HepG2 (cell line): ENCODE data around the gene NUTF2. TPM values are rescaled to one million over a fixed set of nuclear protein-coding genes. Genes with fewer than 3 reads are reported as not detected.

ENCODE experiments used
- ARNT ChIP-seq: fragments of 450-650 bp; IDR thresholded peaks from 2 replicates; pipeline ENCODE4 v1.6.1; 2017
- DPF2 ChIP-seq: sonication (generic); formaldehyde crosslinking; IDR thresholded peaks from 2 replicates; pipeline ENCODE4 v1.4.0; 2020; ENCODE audit warnings: mild to moderate bottlenecking, low read depth, missing genetic modification reagents, borderline replicate concordance
- ESRRA ChIP-seq: sonication (generic); formaldehyde crosslinking; IDR thresholded peaks from 2 replicates; pipeline ENCODE4 v1.5.1; 2020; ENCODE audit warnings: mild to moderate bottlenecking, low read depth, missing genetic modification reagents
- GATAD2A ChIP-seq: IDR thresholded peaks from 2 replicates; pipeline ENCODE4 v1.6.1; 2016
- HMG20A ChIP-seq: IDR thresholded peaks from 2 replicates; pipeline ENCODE4 v1.6.1; 2016; ENCODE audit warnings: borderline replicate concordance
- MED1 ChIP-seq: sonication (generic); formaldehyde crosslinking; IDR thresholded peaks from 2 replicates; pipeline ENCODE4 v1.4.0; 2020; ENCODE audit warnings: missing genetic modification reagents
- RAD51 ChIP-seq: fragments of 450-650 bp; IDR thresholded peaks from 2 replicates; pipeline ENCODE4 v1.6.1; 2016; ENCODE audit warnings: borderline replicate concordance
- SNRNP70 ChIP-seq: fragments of 200-400 bp; formaldehyde crosslinking; IDR thresholded peaks from 2 replicates; pipeline ENCODE4 v1.6.1; 2017; ENCODE audit warnings: mild to moderate bottlenecking, low read depth, low read length, moderate library complexity
- SPEN ChIP-seq: sonication (generic); formaldehyde crosslinking; IDR thresholded peaks from 2 replicates; pipeline ENCODE4 v1.5.1; 2020; ENCODE audit warnings: low read depth, mild to moderate bottlenecking, missing genetic modification reagents
- SYNCRIP ChIP-seq: fragments of 200-400 bp; formaldehyde crosslinking; IDR thresholded peaks from 2 replicates; pipeline ENCODE4 v1.6.1; 2018; ENCODE audit warnings: mild to moderate bottlenecking, low read depth, low read length; ENCODE audit not compliant: insufficient read depth
- TMF1 ChIP-seq: sonication (generic); formaldehyde crosslinking; IDR thresholded peaks from 2 replicates; pipeline ENCODE4 v1.8.1; 2022; ENCODE audit warnings: low read depth, missing genetic modification reagents
- ZNF224 ChIP-seq: sonication (generic); formaldehyde crosslinking; IDR thresholded peaks from 2 replicates; pipeline ENCODE4 v1.5.0; 2020; ENCODE audit warnings: mild to moderate bottlenecking, missing genetic modification reagents
- ZNF292 ChIP-seq: sonication (generic); formaldehyde crosslinking; IDR thresholded peaks from 2 replicates; pipeline ENCODE4 v1.8.1; 2022; ENCODE audit warnings: mild to moderate bottlenecking, low read depth, missing genetic modification reagents, borderline replicate concordance
- ZNF737 ChIP-seq: sonication (generic); formaldehyde crosslinking; IDR thresholded peaks from 2 replicates; pipeline ENCODE4 v1.5.0; 2020; ENCODE audit warnings: missing genetic modification reagents, mild to moderate bottlenecking, borderline replicate concordance
- ZNF839 ChIP-seq: sonication (generic); formaldehyde crosslinking; IDR thresholded peaks from 2 replicates; pipeline ENCODE4 v1.4.0; 2020; ENCODE audit warnings: missing genetic modification reagents, mild to moderate bottlenecking, borderline replicate concordance
- ZSCAN12 ChIP-seq: sonication (generic); formaldehyde crosslinking; IDR thresholded peaks from 2 replicates; pipeline ENCODE4 v1.9.0; 2021; ENCODE audit warnings: mild to moderate bottlenecking, missing genetic modification reagents
- polyA plus RNA-seq, 8 experiments: library from polyadenylated mRNA; depleted of rRNA in 3 of 8; stranded (reverse) in 7 of 8; unstranded in 1 of 8; fragments of >200 nt; fragmentation: Illumina TruSeq in 4 of 8; extraction: Trizol in 4 of 8; gene quantifications; 2 replicates each; pipeline versions ENCODE4 v1.2.1 to v1.2.3, GENCODE V29; 2011 to 2016; ENCODE audit warnings: low read depth in 4 of 8, missing spikeins in 1 of 8, mixed read lengths in 1 of 8; ENCODE audit not compliant: insufficient read depth in 1 of 8
- total RNA-seq, 5 experiments: library from RNA; depleted of rRNA; stranded (reverse); fragments of >200 nt; fragmentation: Illumina TruSeq; extraction: Trizol; gene quantifications; 2 replicates each; pipeline ENCODE4 v1.2.3, GENCODE V29; 2016; ENCODE audit warnings: low read depth in 1 of 5
- TF ChIP-seq, protein P1 (sequence below): sonication (generic); formaldehyde crosslinking; IDR thresholded peaks from 2 replicates; pipeline ENCODE4 v1.9.0; 2021; ENCODE audit warnings: missing genetic modification reagents, borderline replicate concordance
- TF ChIP-seq, protein P2 (sequence below): sonication (generic); formaldehyde crosslinking; IDR thresholded peaks from 2 replicates; pipeline ENCODE4 v1.5.0; 2020; ENCODE audit warnings: mild to moderate bottlenecking, low read depth, missing genetic modification reagents, borderline replicate concordance
- TF ChIP-seq, protein P3 (sequence below): IDR thresholded peaks from 2 replicates; pipeline ENCODE4 v1.6.1; 2016; ENCODE audit warnings: low read depth, control low read depth
- TF ChIP-seq, protein P4 (sequence below): sonication (generic); formaldehyde crosslinking; IDR thresholded peaks from 2 replicates; pipeline ENCODE4 v1.9.0; 2022; ENCODE audit warnings: low read depth, missing genetic modification reagents
- TF ChIP-seq, protein P5 (sequence below): IDR thresholded peaks from 2 replicates; pipeline ENCODE4 v1.6.1; 2016; ENCODE audit warnings: control low read depth

Gene NUTF2
- total and polyA plus RNA-seq, 2 of the 13 experiments (the other 11 are each of a cell fraction or from before 2014, with no cell fraction given), result 168 to 214 TPM

DNA sequence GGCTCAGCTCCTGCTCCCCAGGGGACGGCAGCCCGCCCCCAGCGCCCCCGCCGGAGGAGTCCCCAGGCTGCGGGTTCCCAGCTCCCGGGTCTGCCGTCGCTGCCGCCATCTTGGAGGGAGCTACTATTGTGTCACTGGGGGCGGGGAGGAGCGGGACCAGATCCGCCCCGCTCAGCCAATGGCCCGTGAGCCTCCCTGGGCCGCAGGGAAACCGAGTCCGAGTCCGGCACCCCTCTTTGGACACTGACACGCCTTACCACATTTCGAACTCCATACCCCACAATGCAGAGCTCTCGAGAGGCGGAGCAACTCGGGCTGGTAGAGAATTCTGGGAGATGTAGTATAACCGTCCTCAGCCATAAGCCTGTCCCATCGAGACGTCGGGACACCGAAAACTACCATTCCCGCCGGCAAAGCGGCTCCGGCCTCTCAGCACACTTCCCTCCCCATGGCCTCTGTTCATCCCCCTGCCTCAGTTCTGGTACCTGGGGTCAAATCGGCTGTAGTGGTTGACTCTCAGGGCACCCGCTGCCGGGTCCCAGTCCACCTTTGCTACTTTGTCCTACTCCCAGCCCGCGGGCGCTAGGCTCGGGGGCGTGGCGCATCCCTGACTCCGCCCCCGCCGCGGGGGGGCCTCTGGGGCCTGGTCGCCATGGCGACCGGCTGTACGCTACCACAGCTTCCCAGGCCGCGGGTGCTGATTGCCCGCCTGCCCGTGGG, 40.1 kb upstream of the NUTF2 start, which contains the start of the genes RANBP10 and TSNAXIP1 (continued):
- TF ChIP-seq, protein P1, sequence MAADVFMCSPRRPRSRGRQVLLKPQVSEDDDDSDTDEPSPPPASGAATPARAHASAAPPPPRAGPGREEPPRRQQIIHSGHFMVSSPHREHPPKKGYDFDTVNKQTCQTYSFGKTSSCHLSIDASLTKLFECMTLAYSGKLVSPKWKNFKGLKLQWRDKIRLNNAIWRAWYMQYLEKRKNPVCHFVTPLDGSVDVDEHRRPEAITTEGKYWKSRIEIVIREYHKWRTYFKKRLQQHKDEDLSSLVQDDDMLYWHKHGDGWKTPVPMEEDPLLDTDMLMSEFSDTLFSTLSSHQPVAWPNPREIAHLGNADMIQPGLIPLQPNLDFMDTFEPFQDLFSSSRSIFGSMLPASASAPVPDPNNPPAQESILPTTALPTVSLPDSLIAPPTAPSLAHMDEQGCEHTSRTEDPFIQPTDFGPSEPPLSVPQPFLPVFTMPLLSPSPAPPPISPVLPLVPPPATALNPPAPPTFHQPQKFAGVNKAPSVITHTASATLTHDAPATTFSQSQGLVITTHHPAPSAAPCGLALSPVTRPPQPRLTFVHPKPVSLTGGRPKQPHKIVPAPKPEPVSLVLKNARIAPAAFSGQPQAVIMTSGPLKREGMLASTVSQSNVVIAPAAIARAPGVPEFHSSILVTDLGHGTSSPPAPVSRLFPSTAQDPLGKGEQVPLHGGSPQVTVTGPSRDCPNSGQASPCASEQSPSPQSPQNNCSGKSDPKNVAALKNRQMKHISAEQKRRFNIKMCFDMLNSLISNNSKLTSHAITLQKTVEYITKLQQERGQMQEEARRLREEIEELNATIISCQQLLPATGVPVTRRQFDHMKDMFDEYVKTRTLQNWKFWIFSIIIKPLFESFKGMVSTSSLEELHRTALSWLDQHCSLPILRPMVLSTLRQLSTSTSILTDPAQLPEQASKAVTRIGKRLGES, result no peak
- TF ChIP-seq ZNF839 (CRISPR knock-in tag) (peak; percentile 96; the same call in 1 of the 2 replicates), SPEN (CRISPR knock-in tag) (peak; percentile 72), ARNT (no peak), RAD51 (no peak), TMF1 (0 out of 2 replicates have a peak, but pooled peaks have one; percentile 16), ZSCAN12 (no peak), MED1 (CRISPR knock-in tag) (peak; percentile 48), DPF2 (no peak), SYNCRIP (no peak), ESRRA (CRISPR knock-in tag) (no peak), ZNF224 (CRISPR knock-in tag) (peak; percentile 89), HMG20A (CRISPR knock-in tag) (no peak), SNRNP70 (no peak), ZNF292 (CRISPR knock-in tag) (no peak), ZNF737 (CRISPR knock-in tag) (no peak), GATAD2A (CRISPR knock-in tag) (no peak)
- TF ChIP-seq, protein P2, sequence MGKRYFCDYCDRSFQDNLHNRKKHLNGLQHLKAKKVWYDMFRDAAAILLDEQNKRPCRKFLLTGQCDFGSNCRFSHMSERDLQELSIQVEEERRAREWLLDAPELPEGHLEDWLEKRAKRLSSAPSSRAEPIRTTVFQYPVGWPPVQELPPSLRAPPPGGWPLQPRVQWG (CRISPR knock-in tag), result no peak
- TF ChIP-seq, protein P3, sequence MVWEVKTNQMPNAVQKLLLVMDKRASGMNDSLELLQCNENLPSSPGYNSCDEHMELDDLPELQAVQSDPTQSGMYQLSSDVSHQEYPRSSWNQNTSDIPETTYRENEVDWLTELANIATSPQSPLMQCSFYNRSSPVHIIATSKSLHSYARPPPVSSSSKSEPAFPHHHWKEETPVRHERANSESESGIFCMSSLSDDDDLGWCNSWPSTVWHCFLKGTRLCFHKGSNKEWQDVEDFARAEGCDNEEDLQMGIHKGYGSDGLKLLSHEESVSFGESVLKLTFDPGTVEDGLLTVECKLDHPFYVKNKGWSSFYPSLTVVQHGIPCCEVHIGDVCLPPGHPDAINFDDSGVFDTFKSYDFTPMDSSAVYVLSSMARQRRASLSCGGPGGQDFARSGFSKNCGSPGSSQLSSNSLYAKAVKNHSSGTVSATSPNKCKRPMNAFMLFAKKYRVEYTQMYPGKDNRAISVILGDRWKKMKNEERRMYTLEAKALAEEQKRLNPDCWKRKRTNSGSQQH (CRISPR knock-in tag), result peak; percentile 95
- TF ChIP-seq, protein P4, sequence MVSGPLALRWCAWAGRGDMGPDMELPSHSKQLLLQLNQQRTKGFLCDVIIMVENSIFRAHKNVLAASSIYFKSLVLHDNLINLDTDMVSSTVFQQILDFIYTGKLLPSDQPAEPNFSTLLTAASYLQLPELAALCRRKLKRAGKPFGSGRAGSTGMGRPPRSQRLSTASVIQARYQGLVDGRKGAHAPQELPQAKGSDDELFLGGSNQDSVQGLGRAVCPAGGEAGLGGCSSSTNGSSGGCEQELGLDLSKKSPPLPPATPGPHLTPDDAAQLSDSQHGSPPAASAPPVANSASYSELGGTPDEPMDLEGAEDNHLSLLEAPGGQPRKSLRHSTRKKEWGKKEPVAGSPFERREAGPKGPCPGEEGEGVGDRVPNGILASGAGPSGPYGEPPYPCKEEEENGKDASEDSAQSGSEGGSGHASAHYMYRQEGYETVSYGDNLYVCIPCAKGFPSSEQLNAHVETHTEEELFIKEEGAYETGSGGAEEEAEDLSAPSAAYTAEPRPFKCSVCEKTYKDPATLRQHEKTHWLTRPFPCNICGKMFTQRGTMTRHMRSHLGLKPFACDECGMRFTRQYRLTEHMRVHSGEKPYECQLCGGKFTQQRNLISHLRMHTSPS, result peak; percentile 75; the same call in 1 of the 2 replicates
- TF ChIP-seq, protein P5, sequence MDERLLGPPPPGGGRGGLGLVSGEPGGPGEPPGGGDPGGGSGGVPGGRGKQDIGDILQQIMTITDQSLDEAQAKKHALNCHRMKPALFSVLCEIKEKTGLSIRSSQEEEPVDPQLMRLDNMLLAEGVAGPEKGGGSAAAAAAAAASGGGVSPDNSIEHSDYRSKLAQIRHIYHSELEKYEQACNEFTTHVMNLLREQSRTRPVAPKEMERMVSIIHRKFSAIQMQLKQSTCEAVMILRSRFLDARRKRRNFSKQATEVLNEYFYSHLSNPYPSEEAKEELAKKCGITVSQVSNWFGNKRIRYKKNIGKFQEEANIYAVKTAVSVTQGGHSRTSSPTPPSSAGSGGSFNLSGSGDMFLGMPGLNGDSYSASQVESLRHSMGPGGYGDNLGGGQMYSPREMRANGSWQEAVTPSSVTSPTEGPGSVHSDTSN, result no peak
